Measurements from ENCODE around the gene SPRYD4.
"Not testable (repeated sequence)": the region's sequence is repeated elsewhere in the genome, so short reads cannot be mapped to it uniquely, and the experiment has no call there.

Gene SPRYD4

DNA sequence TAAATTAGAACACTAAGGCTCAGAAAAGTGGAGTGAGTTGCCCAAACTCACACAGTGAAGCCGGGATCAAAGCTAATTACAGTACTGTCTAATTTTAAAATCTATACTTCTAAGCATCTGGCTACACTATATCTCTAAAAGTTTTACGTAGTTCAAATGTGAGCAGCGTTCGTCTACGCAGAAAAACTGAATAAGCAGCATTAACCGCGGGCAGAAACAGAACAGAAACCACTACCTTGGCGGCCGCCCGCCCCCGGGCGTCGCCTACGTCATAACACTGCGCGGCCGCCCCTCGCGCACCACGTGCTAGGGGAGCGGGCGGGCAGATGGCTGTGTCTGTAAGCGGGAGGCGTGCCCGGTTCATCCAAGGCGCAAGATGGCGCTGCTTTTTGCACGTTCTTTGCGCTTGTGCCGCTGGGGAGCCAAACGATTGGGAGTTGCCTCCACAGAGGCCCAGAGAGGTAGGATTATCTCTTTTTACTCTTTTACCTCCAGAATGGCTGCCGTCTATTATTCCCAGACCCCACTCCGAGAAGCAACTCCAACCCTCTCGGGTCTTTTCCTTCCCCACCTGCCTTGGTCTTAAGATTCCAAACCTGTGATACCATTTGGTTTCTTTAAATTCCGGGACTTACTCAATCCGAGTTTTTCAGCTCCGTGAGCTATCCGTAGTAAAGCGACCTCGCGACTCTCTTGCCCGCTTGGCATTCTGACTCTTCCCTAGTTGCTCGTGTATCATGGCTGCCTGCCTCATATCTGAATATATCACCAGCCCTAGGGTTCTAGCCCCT lies at the start of gene SPRYD4:
TSS of gene SPRYD4 (plus strand) at position 363 of the 791 bp plus-strand sequence. CDS start at position 377, 14 bp downstream.
- peak; percentile 97 for DNase-seq

DNA sequence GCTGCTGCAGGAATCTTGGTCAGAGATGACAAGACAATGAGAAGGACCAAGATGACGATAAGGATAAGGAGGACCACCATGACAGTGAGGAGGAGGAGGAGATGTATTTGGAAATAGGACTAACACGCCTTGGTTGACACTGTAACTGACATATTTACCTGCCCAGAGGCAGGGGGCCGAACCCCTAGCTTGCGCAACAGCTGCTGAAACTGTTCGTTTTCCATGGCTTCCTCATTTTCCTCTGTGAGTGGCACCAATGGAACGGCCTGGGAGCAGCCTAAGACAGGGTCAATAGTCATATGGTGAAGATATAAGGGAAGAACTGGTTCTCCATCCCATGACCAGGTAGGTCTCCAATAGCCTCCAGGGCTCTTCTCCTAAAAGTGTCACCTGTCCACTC lies 48.0 kb upstream of the SPRYD4 start:
- no peak for DNase-seq

DNA sequence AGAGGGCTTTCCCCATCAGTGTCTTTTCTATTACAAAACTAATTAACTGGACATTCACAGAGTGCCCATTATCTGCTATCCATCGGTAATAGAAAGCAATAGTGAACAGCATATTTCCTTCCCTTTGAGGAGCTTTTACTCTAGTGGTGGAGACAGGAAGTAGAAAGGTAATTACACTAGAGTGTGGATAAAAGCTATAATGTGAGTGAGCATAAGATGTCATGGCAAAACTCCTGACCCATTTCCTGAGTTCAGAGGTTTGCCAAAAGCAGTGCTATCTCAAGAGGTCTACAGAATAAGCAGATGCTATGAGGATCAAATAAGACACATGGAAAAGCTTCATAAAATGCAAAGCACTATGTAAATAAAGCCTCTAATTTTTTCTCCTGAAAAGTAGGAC lies 43.2 kb upstream of the SPRYD4 start:
- DNase-seq = no peak

DNA sequence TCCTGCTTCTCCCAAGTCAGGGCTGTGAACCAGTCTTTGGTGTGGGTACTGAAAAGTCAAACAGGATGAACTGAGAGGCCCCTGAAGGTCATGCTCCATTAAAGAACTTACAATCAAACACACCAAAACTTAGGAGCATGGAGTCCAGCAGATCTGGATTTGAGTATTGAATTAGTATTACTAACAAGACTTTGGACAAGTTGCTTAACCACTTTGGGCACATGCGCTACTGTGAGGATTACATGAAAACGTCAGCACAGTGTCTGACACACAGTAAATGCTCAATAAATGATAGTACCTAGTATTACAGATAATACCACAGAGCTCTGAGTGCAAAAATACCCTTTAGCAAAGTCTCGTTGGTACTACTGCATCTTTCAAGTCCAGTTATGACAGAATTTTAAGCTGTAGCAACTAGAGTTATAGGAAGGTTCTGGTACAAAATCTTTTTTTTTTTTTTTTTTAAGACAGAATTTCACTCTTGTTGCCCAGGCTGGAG lies 42.4 kb upstream of the SPRYD4 start:
- DNase-seq = no peak

DNA sequence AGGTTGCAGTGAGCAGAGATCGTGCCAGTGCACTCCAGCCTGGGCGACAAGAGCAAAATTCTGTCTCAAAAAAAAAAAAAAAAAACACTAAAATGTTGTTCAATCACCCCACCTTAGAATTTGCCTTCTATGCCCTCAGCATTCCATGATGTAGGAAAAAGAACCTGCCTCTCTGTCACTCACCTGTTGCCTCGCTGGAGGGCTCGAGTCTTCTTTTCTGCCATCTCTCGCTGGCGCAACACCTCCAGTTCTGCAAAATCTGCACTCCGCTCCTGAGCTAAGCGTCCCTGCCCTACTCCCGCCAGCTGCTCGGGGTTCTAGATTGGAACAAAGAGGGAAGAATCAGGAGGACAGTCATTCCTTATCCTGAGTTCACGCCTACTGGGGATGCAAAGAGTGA lies 37.1 kb upstream of the SPRYD4 start:
- DNase-seq = no peak

DNA sequence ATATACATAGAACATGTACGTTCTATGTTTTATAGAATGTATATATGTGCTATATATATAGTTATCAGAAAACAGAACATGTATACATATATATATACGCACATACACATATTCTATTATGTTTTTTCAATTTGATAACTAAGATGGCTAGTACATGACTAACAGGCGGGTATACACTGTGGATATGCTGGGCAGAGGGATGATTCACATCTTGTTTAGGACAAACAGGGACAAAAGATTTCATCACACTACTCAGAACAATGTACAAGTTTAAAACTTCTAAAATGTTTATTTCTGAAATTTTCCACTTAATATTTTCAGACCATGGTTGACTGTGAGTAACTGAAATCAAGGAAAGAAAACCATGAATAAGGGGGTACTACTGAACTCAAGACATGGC lies 36.5 kb upstream of the SPRYD4 start:
- DNase-seq = no peak

DNA sequence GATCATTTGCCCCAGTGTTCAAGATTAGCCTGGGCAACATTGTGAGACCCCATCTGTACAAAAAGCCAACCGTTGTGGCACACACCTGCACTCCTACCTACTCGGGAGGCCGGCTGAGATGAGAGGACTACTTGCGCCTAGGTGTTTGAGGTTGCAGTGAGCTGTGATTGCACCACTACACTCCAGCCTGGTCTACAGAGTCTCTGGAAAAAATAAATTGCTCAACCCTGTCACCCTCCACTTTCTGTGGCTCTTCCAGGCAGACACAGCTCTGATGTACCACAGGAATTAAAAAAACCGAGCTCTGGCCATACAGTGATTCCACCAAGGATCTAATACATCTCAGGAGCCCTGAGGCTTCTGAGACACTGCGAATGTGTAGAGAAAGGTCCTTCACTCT lies 33.5 kb upstream of the SPRYD4 start:
- no peak for DNase-seq

DNA sequence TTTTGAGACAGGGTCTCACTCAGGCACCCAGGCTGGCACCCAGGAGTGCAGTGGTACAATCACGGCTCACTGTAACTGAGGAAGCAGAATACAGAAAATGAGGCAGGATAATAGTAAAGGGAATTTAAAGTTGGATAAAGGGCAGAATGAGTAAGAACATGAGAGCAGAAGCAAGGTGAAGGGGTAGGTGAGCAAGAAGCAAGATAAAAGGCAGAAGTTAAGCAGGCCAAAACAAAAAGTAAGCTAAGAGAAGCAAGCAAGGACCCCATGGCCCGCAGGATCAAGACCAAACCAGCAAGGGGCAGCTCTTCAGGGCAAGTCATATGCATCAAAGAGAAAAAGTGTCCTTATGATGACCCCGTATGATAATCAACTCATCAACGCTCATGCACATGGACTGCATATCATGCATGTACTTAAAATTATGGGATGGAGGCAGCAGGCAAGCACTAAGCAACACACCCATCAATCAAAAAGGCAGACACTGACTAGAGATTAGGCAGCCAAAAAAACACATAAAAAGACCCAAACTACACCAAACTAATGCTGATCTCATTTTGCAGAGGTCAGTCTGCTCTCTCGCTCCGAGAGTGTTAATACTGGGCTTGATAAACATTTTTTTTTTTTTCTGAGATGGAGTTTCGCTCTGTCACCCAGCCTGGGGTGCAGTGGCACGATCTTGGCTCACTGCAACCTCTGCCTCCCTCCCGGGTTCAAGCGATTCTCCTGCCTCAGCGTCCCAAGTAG lies 30.8 kb upstream of the SPRYD4 start:
- no peak for DNase-seq

DNA sequence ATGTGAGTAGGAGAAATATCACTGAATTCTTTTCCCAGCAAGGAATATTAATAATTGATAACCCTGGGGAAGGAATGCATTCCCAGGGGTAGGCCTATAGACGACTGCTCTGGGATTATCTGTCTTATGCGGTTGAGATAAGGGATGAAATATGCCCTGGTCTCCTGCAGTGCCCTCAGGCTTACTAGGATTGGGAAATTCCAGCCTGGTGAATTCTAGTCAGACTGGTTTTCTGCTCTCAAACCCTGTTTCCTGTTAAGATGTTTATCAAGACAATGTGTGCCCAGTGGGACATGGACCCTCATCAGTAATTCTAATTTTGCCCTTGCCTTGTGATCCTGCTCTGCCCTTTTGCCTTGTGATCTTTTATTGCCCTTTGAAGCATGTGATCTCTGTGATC lies 25.2 kb upstream of the SPRYD4 start:
- DNase-seq = not testable (repeated sequence)

DNA sequence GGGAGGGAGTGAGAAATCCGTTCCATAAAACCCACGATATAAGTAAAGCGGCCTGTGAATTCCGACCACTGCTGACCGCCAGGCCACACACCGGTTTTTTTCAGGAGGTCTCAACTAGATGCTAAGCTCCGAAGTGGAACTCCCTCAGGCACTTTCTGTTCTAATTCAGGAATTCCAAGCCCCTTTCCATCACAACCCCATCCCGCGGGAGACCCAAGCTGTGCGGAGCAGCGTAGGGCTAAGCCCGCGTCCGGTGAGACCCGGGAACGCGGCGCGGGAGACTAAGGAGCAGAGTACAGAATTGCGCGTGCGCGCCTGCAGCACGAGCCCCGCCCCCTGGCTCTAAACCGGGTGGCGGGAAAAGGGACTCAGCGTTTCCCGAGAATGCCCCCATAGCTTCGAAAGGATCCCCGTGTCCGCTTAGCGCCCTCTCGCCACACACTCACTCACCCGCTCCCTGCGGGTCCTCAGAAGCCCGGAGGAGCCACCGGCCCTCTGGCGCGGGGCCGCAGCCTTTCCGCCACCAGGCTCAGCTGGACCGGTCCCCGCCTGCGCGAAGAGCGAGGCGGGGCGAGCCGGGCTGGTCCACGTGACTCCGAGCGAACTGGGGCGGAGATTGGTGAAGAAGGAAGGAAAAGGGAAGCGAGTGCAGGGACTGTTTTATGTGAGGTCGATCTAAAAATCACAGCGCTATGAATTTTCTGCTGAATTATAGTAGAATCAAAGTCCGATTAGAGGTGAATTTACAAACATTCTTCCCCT lies 19.3 kb upstream of the SPRYD4 start, which contains the start of gene TIMELESS:
TSS of gene TIMELESS (minus strand) at position 567 of the 762 bp plus-strand sequence. CDS start 15,256 bp downstream, outside the sequence.
- peak; percentile 95 for DNase-seq

DNA sequence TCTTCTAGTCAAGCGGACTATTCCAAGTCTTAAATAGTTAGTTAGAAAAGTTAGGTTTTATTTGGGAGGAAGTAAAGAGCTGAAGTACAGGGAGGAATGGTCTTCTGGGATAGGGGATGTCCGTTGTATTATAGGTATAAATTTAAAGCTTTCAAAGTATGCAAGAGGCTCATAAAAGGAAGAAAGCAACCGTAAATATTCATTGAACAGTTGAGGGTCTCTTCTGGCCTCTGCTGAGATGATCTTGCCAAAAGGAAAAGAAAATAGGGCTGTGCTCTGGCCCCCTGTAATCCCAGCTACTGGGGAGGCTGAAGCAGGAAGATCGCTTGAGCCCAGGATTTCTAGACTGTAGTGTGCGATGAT lies 18.8 kb upstream of the SPRYD4 start:
- DNase-seq = no peak

DNA sequence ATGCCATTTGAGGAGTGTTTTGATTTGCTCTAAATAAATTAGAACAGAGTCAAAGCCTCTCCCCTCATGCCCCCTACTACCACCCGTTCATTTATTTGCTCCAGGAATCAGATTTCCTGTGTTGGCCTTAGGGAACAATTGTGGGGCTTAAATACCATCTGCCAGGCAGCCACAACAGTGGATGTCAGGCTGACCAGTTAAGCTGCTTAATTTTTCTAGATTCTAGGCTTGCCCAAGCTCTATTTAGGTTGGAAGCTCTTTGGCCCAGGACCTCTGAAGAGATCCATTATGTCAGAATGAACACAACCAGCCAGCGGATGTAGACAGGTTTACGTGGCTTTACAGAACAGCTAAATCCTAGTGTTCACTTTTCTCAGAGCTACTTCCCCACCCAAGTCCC lies 18.1 kb upstream of the SPRYD4 start:
- DNase-seq = no peak

DNA sequence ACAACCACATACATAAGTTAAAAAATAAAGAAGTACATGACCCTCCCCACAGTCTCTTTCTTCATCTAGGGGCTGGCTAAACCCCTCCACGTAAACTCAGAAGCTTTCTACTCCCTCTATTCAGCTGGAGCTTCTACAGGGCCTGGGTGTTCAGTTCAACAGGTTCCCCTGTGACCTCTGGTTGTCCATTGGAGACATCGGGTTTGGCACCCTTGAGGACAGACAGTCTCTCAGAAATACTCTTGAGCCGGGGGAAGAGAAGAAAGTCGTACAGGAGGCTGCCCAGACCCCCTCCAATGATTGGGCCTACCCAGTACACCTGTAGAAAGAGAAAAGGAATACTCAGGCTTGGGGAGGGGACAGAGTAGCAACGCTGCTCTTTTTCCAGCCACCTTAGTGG lies 17.2 kb upstream of the SPRYD4 start:
- no peak for DNase-seq

DNA sequence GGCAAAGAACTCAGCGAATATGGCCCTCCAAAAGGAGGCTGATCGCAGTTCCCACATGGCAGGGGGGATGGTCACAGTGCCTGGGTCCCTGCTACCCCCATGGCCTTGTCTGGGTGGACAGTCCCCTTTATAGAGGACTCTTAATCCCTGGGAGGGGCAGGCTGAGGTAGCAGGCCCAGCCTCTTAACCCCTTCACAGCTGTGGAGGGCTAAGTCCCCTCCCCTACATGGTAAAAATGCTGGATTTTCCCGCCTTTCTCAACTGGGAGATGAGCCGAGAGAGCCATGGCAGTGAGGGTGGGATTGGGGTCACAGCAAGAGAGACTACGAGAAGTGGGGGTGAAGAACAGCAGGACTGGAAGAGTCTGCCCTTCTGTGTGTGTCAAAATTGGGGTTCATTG lies 13.8 kb upstream of the SPRYD4 start, which contains the start of gene MIP:
TSS of gene MIP (minus strand) at position 101 of the 400 bp plus-strand sequence. CDS start at position 57, 44 bp downstream.
- DNase-seq = no peak

DNA sequence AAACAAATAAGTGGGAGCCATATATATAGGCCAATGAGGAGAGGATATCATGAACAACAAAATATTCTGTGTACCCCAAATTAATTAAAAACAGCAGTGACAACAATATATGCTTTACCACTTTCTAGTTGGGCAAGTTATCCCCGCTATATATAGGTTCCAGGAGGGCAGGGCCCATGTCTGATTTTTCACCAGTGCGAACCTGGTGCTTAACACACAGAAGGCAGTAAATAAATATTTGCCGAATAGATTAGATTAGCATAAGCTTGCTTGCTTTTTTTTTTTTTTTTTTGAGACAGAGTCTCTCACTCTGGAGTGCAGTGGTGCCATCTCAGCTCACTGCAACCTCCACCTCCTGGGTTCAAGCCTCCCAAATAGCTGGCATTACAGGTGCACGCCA lies 10.6 kb upstream of the SPRYD4 start:
- no peak for DNase-seq

DNA sequence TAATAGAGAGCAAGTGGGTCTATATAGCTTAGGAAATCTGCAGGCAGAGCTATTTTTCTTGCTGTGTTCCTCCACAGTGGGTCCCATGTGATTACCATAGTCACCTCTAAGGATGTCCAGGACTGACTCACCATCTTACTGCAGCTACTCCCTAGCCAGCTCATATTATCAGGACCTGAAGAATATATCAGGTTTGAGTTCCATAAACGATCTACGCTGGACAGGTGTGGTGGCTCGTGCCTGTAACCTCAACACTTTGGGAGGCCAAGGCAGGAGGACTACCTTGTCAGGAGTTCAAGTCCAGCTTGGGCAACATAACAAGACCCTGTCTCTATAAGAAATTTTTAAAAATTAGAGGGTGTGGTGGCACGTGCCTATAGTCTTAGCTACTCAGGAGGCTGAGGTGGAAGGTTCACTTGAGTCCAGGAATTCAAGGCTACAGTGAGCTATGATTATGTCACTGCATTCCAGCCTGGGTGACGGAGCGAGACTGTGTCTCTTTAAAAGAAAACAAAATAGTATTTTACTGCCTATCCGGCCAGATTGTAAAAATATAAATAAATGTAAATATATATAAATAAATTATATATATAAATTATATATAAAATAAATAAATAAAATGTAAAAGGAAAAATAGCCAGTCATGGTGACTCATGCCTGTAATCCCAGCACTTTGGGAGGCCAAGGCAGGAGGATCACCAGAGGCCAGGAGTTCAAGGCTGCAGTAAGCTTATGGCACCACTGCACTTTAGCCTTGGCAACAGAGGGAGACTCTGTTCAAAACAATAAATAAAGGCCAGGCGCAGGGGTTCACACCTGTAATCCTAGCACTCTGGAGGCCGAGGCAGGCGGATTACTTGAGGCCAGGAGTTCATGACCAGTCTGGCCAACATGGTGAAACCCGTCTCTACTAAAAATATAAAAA lies 6.9 kb upstream of the SPRYD4 start:
- no peak for DNase-seq

DNA sequence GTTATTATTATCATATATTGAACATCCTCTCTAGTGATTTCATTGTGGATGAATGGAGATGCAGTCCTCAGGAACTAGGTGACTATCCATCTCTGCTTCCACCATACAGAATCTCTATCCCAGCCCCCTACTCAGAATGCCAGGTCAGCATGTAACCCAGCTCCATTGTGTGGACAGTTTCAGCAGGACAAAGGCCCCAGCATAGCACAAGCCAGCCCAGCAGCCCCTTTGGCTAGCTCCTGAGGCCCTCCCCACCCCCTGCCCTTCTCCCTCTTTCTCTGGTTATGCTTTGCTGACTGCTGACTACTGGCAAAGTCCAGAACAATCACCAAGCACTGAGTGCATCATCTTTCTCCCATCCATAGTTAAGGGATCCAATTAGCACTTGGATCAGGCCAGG lies 5.8 kb upstream of the SPRYD4 start:
- DNase-seq = no peak

DNA sequence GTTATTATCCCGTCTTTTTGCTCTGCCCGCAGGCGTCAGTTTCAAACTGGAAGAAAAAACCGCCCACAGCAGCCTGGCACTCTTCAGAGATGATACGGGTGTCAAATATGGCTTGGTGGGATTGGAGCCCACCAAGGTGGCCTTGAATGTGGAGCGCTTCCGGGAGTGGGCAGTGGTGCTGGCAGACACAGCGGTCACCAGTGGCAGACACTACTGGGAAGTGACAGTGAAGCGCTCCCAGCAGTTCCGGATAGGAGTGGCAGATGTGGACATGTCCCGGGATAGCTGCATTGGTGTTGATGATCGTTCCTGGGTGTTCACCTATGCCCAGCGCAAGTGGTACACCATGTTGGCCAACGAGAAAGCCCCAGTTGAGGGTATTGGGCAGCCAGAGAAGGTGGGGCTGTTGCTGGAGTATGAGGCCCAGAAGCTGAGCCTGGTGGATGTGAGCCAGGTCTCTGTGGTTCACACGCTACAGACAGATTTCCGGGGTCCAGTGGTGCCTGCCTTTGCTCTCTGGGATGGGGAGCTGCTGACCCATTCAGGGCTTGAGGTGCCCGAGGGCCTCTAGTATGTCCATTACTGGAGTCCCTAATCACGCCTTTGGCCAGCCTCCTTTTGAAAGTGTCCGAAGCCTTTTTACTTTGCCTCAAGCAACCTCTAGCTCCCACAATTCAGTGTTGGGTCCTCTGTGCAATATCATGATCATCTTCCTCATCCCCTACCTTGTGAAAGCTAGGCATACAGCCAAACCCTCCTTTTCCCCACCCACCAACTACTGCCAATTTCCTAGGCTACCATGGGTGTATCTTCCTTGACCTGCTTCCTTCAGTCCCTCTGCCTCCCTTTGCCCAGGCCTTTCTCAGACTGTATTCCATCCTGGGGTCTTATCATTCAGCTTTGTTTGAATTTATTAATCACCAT lies 891 bp downstream of the SPRYD4 start:
- DNase-seq = peak; percentile 27

DNA sequence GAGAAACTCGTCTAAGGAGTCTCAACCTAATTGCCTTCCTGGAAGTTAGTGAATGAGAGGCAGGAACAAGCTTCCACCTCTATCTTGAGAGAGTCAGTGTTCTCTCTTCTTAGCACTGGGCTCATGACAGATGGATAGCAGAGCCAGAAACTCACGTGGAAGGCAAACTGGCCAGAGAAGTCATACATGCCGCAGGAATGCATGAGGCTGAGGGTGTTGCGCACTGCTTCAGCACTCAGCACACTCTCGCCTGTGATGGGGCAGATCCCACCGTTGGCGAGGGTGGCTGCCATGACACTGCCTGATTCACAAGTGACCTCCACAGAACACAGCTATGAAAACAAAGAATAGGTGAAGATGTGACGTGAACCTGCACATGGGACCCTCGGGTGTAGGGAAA lies 6.0 kb downstream of the SPRYD4 start:
- DNase-seq = no peak

DNA sequence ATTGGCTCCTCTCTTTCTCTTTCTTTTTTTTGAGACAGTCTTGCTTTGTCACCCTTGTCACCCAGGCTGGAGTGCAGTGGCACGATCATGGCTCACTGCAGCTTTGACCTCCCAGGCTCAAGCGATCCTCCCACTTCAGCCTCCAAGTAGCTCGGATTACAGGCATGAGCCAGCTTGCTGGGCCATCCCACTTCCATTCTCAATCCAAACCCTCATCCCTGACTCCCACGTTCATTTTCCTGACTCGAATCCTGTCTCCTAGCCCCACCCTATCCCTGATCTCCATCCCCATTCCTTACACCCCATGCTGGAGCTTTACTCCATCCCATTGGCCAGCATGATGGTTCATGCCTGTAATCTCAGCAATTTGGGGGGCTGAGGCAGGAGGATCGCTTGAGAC lies 7.8 kb downstream of the SPRYD4 start:
- DNase-seq = no peak

DNA sequence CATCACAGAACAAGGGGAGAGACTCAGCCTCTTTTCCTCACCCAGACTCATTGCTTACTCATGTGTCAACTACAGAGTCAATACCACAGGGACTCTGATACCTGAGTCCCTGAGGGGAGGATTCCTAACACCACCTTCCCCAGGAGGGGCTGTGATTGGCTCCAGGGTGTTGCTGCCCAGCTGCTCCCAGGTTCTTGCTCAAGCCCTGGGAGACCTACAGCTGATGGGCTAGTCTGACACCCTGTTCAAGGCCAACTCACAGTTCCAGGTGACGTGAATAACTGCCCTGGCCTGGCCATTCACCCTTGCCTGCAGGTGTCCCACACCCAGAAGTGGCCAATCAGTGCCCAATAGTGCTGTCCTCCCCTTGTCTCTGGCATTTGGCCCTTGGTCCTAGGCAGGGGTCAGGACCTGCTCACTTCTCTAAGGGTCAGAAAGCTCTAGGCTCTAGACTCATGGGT lies 8.6 kb downstream of the SPRYD4 start:
- no peak for DNase-seq
